ENCODE measurements around the gene TMEM204. TPM values are rescaled to one million over a fixed set of nuclear protein-coding genes. Genes with fewer than 3 reads are reported as not detected.

The TMEM204 gene
- total RNA-seq, 3 donors from 2014 or later (not counting 1 experiment from before 2014, with no cell fraction given), result 3.3 to 14.1 (median 7.8) TPM

DNA sequence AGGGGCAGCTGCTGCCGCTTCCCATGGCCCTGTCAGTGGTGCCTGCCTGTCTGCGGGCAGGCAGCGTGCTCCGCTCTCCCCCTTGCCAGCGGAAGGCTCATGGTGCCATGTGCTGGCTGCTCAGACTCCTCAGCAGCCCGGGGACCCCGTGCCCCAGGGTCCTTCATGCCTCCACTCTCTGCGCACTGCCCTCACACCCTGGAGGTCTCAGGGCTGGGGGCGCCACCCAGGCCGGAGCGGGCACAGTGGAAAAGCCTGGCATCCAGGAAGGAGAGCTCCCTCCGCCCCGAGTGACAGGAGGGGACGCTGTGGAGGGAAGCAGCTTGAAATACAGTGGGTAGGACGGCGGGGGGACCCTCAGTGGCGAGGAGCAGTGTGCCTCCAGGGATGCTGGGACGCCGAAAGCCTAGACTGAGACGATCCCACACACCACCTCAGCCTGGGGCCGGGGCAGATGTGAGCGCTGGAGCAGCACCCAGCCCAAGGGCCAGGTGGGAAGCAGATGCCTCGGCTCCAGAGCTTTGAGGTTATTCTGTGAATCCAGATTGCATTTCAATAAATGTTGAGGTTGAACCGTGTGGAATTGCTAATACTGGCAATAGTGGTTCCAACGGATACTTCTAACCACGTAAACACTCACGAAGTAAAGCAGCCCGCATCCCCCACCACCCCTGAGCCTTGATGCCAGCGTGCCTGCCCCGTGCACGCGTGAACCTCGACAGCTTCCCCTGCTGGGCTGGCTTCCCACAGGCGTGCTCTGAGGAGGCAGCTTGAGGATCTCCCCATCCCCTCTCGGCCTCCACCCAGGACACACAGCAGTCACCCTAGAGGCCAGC lies 6.5 kb downstream of the TMEM204 start:
- Histone ChIP-seq H3K9me3 (ENCODE audit: control insufficient read depth, insufficient read depth, low read length) (no peaks in the 10 kb centered on the region), H3K4me1 (ENCODE audit: control insufficient read depth, insufficient read depth, low read length) (peaks cover 67% of the 10 kb centered on the region), H3K4me3 (ENCODE audit: low read length) (no peak overlapping the region), H3K36me3 (ENCODE audit: control insufficient read depth, insufficient read depth, low read length) (peaks cover 6% of the 10 kb centered on the region), H3K27ac (ENCODE audit: low read length) (no peak overlapping the region), H3K27me3 (ENCODE audit: control insufficient read depth, insufficient read depth, low read length) (no peaks in the 10 kb centered on the region)
- peaks cover 40% of the 10 kb centered on the region in 2 donors for H3K4me1 Mint-ChIP-seq
- 89% methylated on average over 35 of the region's 35 CpGs for WGBS (ENCODE audit: insufficient coverage)
- H3K9me3 Mint-ChIP-seq, result no peaks in the 10 kb centered on the region
- ATAC-seq, result no peak
- TF ChIP-seq, protein P1, sequence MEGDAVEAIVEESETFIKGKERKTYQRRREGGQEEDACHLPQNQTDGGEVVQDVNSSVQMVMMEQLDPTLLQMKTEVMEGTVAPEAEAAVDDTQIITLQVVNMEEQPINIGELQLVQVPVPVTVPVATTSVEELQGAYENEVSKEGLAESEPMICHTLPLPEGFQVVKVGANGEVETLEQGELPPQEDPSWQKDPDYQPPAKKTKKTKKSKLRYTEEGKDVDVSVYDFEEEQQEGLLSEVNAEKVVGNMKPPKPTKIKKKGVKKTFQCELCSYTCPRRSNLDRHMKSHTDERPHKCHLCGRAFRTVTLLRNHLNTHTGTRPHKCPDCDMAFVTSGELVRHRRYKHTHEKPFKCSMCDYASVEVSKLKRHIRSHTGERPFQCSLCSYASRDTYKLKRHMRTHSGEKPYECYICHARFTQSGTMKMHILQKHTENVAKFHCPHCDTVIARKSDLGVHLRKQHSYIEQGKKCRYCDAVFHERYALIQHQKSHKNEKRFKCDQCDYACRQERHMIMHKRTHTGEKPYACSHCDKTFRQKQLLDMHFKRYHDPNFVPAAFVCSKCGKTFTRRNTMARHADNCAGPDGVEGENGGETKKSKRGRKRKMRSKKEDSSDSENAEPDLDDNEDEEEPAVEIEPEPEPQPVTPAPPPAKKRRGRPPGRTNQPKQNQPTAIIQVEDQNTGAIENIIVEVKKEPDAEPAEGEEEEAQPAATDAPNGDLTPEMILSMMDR (IDR thresholded peaks at IDR 0.05), result no peak
- intact Hi-C loops (cut with micrococcal nuclease), result no loop called here
- H3K27me3 Mint-ChIP-seq (ENCODE audit: low read depth in 2 of 2), result no peaks in the 10 kb centered on the region
- no peak overlapping the region for H3K4me3 Mint-ChIP-seq
- no peaks in the 10 kb centered on the region for H3K36me3 Mint-ChIP-seq
- H3K27ac Mint-ChIP-seq, result no peak overlapping the region
- DNase-seq, result no peak

DNA sequence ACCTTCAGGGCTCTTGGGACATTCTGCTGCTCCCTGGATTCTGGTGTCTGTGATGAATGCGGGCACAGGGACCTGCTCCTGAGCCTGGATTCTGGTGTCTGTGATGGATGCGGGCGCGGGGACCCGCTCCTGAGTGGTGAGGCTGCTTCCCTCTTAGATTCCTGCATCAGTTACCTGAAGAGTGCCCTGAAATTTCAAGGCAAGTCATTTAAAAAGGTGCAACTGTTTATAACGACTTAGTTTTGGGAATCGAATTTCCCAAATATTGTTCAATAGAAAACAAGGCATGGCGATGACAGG lies 7.0 kb downstream of the TMEM204 start:
- no peaks in the 10 kb centered on the region for H3K27me3 ChIP-seq (ENCODE audit: control insufficient read depth, insufficient read depth, low read length)
- H3K4me3 Mint-ChIP-seq, result no peak overlapping the region
- H3K36me3 ChIP-seq (ENCODE audit: control insufficient read depth, insufficient read depth, low read length), result peaks cover 6% of the 10 kb centered on the region
- DNase-seq (no peak), ATAC-seq (no peak)
- no peaks in the 10 kb centered on the region for H3K9me3 ChIP-seq (ENCODE audit: control insufficient read depth, insufficient read depth, low read length)
- H3K9me3 Mint-ChIP-seq, result no peaks in the 10 kb centered on the region
- no peak overlapping the region for H3K4me3 ChIP-seq (ENCODE audit: low read length)
- no peak overlapping the region for H3K27ac ChIP-seq (ENCODE audit: low read length)
- H3K4me1 Mint-ChIP-seq, result peaks cover 34% of the 10 kb centered on the region in 2 donors
- peaks cover 62% of the 10 kb centered on the region for H3K4me1 ChIP-seq (ENCODE audit: control insufficient read depth, insufficient read depth, low read length)
- no peaks in the 10 kb centered on the region for H3K27me3 Mint-ChIP-seq (ENCODE audit: low read depth in 2 of 2)
- TF ChIP-seq, protein P1 (IDR thresholded peaks at IDR 0.05), result no peak
- H3K27ac Mint-ChIP-seq, result no peak overlapping the region
- intact Hi-C loops (cut with micrococcal nuclease), result no loop called here
- 84% methylated on average over 8 of the region's 8 CpGs for WGBS (ENCODE audit: insufficient coverage)
- no peaks in the 10 kb centered on the region for H3K36me3 Mint-ChIP-seq

DNA sequence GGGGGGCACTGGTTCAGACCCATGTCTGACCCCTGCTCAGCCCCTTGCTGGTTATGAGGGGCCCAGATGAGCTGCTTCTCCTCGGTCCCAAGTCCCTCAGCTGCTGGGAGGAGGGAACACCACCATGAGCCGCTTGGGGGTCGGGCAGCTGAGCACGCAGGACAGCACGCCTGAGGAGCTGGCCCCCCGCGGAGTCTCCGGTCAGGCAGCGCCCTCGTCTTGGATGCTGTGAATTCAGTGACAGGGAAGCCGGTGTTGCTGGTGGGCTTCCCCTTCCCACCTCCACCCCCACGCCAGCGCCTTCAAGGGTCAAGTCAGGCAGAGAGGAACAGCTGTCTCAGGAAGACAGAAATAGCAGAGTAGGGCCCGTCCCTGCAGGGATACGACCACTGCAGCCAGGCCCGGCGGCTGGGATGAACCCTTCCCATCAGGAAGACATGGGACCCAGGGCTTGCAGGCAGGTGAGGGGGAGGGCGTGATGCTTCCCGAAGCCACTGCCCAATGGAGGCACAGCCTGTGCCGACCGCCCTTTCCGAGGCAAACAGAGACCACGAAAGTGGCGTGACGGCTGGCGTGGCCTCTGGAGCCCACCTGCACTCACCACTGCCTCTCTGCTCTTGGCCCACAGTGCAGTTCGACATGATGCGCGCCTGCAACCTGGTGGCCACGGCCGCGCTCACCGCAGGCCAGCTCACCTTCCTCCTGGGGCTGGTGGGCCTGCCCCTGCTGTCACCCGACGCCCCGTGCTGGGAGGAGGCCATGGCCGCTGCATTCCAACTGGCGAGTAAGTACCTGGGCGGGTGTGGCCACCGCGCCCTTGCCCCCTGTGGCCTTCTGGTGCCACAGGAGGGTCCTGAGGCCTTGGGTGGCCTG lies 8.1 kb downstream of the TMEM204 start:
- ATAC-seq (no peak), DNase-seq (no peak)
- Histone ChIP-seq H3K36me3 (ENCODE audit: control insufficient read depth, insufficient read depth, low read length) (peaks cover 5% of the 10 kb centered on the region), H3K4me1 (ENCODE audit: control insufficient read depth, insufficient read depth, low read length) (peaks cover 52% of the 10 kb centered on the region), H3K4me3 (ENCODE audit: low read length) (no peak overlapping the region), H3K27me3 (ENCODE audit: control insufficient read depth, insufficient read depth, low read length) (no peaks in the 10 kb centered on the region), H3K9me3 (ENCODE audit: control insufficient read depth, insufficient read depth, low read length) (no peaks in the 10 kb centered on the region), H3K27ac (ENCODE audit: low read length) (no peak overlapping the region)
- 97% methylated on average over 41 of the region's 41 CpGs for WGBS (ENCODE audit: insufficient coverage)
- intact Hi-C loops (cut with micrococcal nuclease), result no loop called here
- no peaks in the 10 kb centered on the region for H3K36me3 Mint-ChIP-seq
- TF ChIP-seq, protein P1 (IDR thresholded peaks at IDR 0.05), result no peak
- no peak overlapping the region for H3K27ac Mint-ChIP-seq
- no peaks in the 10 kb centered on the region for H3K9me3 Mint-ChIP-seq
- H3K4me1 Mint-ChIP-seq, result peaks cover 27 to 28% of the 10 kb centered on the region in 2 donors
- H3K4me3 Mint-ChIP-seq, result no peak overlapping the region
- H3K27me3 Mint-ChIP-seq (ENCODE audit: low read depth in 2 of 2), result no peaks in the 10 kb centered on the region

Measured in natural killer cell (primary cell).